Measurements from ENCODE around the gene PSTPIP2. TPM values are rescaled to one million over a fixed set of nuclear protein-coding genes. Genes with fewer than 3 reads are reported as not detected.
A peak's percentile ranks its signal among the peaks of the same experiment; 100 is the strongest.

The PSTPIP2 gene
- total and polyA plus RNA-seq, 9 of the 15 experiments (the other 6 are each of a cell fraction or from before 2014, with no cell fraction given): 14.0 to 45.7 (median 27.1) TPM

GRCh38 chr18:46051731-46052461 is 20.2 kb downstream of the PSTPIP2 start:
- H3K4me2 ChIP-seq (ENCODE audit: insufficient read depth, low read length): no peak overlapping the region
- H3K9me3 ChIP-seq (replicated peaks; ENCODE audit: control insufficient read depth, insufficient read depth, low read depth, low read length): no peaks in the 10 kb centered on the region
- ChIA-PET CTCF (ENCODE audit: low intra/inter-chr PET ratio) (no interaction called here), POLR2A (interaction anchor here (0.7 to 1.4 kb wide), 2 partner anchors 11 to 27 kb away, joined by 3 read pairs; no protein-coding TSS in a partner anchor)
- TF ChIP-seq ZNF277 (CRISPR knock-in tag; IDR thresholded peaks at IDR 0.05; ENCODE audit: borderline replicate concordance) (no peak), SOX6 (IDR thresholded peaks at IDR 0.05) (0 out of 2 replicates have a peak, but pooled peaks have one; percentile 16)
- H3K4me1 ChIP-seq (replicated peaks in 1 of 2; ENCODE audit: control insufficient read depth in 2 of 2, insufficient read depth in 2 of 2, low read length in 2 of 2): peaks cover 6 to 28% of the 10 kb centered on the region in 2 experiments; a peak in 4 of 5 replicates
- no peak overlapping the region for H3K4me3 ChIP-seq
- ATAC-seq: no peak
- intact Hi-C loops (cut with micrococcal nuclease): no loop called here
- no peaks in the 10 kb centered on the region for H3K27me3 ChIP-seq (ENCODE audit: control insufficient read depth in 2 of 2, insufficient read depth in 2 of 2, low read length in 2 of 2)
- no peak for DNase-seq (ENCODE audit: extremely low read depth in 1 of 4, low spot score in 3 of 4)
- WGBS (ENCODE audit: insufficient coverage, low coverage, missing lambda C conversion rate): 47% methylated on average over 3 of the region's 6 CpGs
- in situ Hi-C loops (cut with MboI): no loop called here
- H3K36me3 ChIP-seq (ENCODE audit: control insufficient read depth, insufficient read depth, low read length): 0 out of 3 replicates have a peak, but pooled peaks cover 4% of the 10 kb centered on the region
- peak overlapping the region in 1 of 2 experiments; percentile 26; a peak in 1 of 4 replicates for H3K9ac ChIP-seq (ENCODE audit: insufficient read depth in 1 of 2, low read depth in 2 of 2, low read length in 2 of 2)
- H3K9me1 ChIP-seq (ENCODE audit: control insufficient read depth, insufficient read depth, low read length): no peaks in the 10 kb centered on the region
- H4K20me1 ChIP-seq (replicated peaks; ENCODE audit: control insufficient read depth, insufficient read depth, low read length): no peaks in the 10 kb centered on the region
- BruUV-seq (replicated peaks): no TSS peak
- H3K79me2 ChIP-seq (ENCODE audit: control insufficient read depth, insufficient read depth, low read length): peaks cover 42% of the 10 kb centered on the region
- H3K27ac ChIP-seq (ENCODE audit: extremely low read depth, low read depth, low read length): no peak overlapping the region
- H2AFZ ChIP-seq (ENCODE audit: low read depth, low read length): no peak overlapping the region
- FAIRE-seq: no peak

GRCh38 chr18:46050268-46050667 is 21.8 kb downstream of the PSTPIP2 start:
- ATAC-seq (no peak), DNase-seq (ENCODE audit: extremely low read depth in 1 of 4, low spot score in 3 of 4) (no peak), FAIRE-seq (no peak)
- ChIA-PET CTCF (ENCODE audit: low intra/inter-chr PET ratio) (no interaction called here), POLR2A (no interaction called here)
- Histone ChIP-seq H3K9me1 (ENCODE audit: control insufficient read depth, insufficient read depth, low read length) (no peaks in the 10 kb centered on the region), H3K4me3 (no peak overlapping the region), H2AFZ (ENCODE audit: low read depth, low read length) (no peak overlapping the region), H3K79me2 (ENCODE audit: control insufficient read depth, insufficient read depth, low read length) (peaks cover 42% of the 10 kb centered on the region), H3K9me3 (replicated peaks; ENCODE audit: control insufficient read depth, insufficient read depth, low read depth, low read length) (no peaks in the 10 kb centered on the region), H3K36me3 (ENCODE audit: control insufficient read depth, insufficient read depth, low read length) (0 out of 3 replicates have a peak, but pooled peaks cover 4% of the 10 kb centered on the region), H3K4me2 (ENCODE audit: insufficient read depth, low read length) (no peak overlapping the region), H3K27ac (ENCODE audit: extremely low read depth, low read depth, low read length) (no peak overlapping the region), H3K27me3 (ENCODE audit: control insufficient read depth in 2 of 2, insufficient read depth in 2 of 2, low read length in 2 of 2) (no peaks in the 10 kb centered on the region), H3K9ac (ENCODE audit: insufficient read depth in 1 of 2, low read depth in 2 of 2, low read length in 2 of 2) (no peak overlapping the region), H3K4me1 (replicated peaks in 1 of 2; ENCODE audit: control insufficient read depth in 2 of 2, insufficient read depth in 2 of 2, low read length in 2 of 2) (peaks cover 4 to 19% of the 10 kb centered on the region in 2 experiments; a peak in 3 of 5 replicates), H4K20me1 (replicated peaks; ENCODE audit: control insufficient read depth, insufficient read depth, low read length) (no peaks in the 10 kb centered on the region)
- intact Hi-C loops (cut with micrococcal nuclease): no loop called here
- in situ Hi-C loops (cut with MboI): no loop called here
- no TSS peak for BruUV-seq (replicated peaks)
- 96% methylated on average over 5 of the region's 5 CpGs for WGBS (ENCODE audit: insufficient coverage, low coverage, missing lambda C conversion rate)
- TF ChIP-seq RBBP5 (IDR thresholded peaks at IDR 0.05; ENCODE audit: borderline replicate concordance, insufficient read depth, low read length, poor library complexity, severe bottlenecking) (no peak), PURB (CRISPR knock-in tag; IDR thresholded peaks at IDR 0.05; ENCODE audit: low read depth) (no peak), NONO (IDR thresholded peaks at IDR 0.05; ENCODE audit: low read depth in 2 of 2, low read length in 1 of 2) (no peak), ATF4 (CRISPR knock-in tag; IDR thresholded peaks at IDR 0.05) (no peak), RB1 (IDR thresholded peaks at IDR 0.05; ENCODE audit: low read depth) (no peak), GTF2B (IDR thresholded peaks at IDR 0.05; ENCODE audit: extremely low read depth, insufficient read length) (no peak), RCOR1 (IDR thresholded peaks at IDR 0.05; ENCODE audit: borderline replicate concordance in 1 of 2, low read depth in 2 of 2, low read length in 2 of 2) (no peak)
